Measurements from ENCODE around the gene GORASP1.

DNA sequence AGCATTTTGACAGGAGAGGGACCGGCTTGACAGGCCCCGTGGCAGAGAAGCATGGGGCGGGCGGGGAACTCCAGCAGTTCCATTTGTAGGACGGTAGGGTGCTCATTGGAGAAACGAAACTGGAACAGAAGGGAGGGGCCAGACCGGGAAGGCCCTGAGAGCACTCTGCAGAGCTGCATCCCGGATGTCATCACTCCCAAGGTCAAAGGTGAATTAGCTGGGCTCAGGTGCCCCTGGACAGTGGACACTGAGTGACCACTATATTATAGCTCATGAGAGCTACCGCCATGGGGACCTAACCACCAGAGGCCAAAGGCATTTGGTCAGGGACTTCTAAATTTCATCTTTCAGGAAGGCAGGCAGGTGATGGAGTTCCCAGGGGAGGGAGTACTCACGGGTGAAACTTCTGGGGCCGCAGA, 38.7 kb upstream of the GORASP1 start:
- TF ChIP-seq, protein P1, sequence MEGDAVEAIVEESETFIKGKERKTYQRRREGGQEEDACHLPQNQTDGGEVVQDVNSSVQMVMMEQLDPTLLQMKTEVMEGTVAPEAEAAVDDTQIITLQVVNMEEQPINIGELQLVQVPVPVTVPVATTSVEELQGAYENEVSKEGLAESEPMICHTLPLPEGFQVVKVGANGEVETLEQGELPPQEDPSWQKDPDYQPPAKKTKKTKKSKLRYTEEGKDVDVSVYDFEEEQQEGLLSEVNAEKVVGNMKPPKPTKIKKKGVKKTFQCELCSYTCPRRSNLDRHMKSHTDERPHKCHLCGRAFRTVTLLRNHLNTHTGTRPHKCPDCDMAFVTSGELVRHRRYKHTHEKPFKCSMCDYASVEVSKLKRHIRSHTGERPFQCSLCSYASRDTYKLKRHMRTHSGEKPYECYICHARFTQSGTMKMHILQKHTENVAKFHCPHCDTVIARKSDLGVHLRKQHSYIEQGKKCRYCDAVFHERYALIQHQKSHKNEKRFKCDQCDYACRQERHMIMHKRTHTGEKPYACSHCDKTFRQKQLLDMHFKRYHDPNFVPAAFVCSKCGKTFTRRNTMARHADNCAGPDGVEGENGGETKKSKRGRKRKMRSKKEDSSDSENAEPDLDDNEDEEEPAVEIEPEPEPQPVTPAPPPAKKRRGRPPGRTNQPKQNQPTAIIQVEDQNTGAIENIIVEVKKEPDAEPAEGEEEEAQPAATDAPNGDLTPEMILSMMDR (conservative IDR thresholded peaks at IDR 0.05): no peak
- TF ChIP-seq ZFX (IDR thresholded peaks at IDR 0.05): no peak

All from C4-2B (cell line).